ENCODE results near the gene HDAC10.

Gene HDAC10
- 1.1 reads per million for total RNA-seq

- DNase-seq = peak; percentile 68
Observed at GRCh38 chr22:50250555-50251476, at the start of gene HDAC10. TSS of gene HDAC10 (minus strand) at chr22:50251265. CDS start at chr22:50251032, 233 bp downstream.

DNA sequence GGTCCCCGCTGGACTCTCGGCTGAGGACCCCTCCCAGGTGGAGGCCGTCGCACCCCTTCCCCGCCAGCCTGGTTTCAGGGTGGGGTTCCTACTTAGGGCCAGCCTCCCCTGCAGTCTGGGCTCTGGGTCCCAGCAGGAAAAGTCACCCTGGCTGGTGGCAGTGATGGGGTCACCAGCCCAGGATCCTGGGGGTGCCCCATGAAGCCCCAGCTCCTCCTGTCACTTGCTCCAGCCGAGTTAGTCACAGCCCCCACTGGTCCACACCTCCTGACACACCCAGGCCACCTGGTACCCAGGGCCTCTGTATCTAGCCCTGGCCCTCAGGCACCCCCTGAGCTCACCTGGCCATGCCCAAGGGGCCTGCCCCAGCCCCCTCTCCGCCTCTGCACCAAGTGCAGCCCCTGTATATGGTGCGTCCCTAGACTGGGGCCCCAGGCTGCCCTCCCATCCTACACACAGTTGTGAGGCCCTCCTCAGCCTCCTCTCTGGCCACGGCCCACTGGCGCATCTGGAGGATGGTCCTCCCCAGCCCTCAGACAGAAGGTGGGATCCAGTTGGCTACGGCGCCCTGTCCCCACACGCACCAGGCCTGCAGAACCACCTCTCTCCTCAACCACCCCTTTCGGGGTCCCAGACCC lies 49.7 kb upstream of the HDAC10 start:
- no peak for DNase-seq

DNA sequence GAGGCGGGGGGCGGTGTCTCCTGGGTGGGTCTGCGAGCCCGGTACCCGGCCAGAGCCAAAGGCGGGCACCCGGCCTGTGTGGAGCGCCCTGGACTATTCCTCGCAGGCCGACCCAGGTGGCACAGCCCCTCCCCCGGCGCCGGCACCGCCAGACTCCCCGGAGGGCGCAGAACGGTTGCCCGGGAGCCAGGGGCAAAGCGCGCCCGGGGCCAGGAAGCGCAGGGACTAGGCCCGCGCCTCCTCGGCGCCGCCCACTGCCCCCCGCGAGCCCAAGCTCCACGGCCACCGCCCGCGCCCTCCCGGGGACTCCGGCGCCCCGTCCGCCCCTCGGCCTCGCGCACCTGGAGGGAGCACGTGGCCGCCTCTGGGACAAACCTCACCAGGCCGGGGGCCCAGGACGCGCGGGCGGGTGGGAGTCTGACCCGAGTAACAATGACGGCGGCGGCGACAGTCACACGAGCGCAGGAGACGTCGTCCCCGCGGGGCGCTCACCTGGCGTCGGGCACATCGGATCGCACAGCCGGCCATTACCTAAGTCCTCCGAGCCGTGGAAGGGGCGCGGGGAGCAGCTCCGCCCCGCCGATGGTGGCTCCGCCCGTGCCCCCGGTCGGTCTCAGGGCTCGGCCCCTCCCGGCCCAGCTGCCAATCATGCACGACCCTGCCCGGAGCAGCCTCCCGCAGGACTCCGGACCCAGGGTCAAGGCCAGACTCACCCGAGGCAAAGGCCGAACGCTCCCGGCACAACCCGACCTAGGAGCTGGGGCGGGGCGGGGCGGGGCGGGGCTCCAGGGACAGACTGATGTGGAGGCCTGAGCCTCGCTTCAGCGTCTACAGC lies 48.9 kb upstream of the HDAC10 start:
- DNase-seq = no peak

GRCh38 chr22:50298937-50299784 lies 48.1 kb upstream of the HDAC10 start:
- DNase-seq = no peak

GRCh38 chr22:50298266-50298637 lies 47.2 kb upstream of the HDAC10 start:
- DNase-seq = no peak

- no peak for DNase-seq
Observed at GRCh38 chr22:50297510-50298265, 46.6 kb upstream of the HDAC10 start.

DNA sequence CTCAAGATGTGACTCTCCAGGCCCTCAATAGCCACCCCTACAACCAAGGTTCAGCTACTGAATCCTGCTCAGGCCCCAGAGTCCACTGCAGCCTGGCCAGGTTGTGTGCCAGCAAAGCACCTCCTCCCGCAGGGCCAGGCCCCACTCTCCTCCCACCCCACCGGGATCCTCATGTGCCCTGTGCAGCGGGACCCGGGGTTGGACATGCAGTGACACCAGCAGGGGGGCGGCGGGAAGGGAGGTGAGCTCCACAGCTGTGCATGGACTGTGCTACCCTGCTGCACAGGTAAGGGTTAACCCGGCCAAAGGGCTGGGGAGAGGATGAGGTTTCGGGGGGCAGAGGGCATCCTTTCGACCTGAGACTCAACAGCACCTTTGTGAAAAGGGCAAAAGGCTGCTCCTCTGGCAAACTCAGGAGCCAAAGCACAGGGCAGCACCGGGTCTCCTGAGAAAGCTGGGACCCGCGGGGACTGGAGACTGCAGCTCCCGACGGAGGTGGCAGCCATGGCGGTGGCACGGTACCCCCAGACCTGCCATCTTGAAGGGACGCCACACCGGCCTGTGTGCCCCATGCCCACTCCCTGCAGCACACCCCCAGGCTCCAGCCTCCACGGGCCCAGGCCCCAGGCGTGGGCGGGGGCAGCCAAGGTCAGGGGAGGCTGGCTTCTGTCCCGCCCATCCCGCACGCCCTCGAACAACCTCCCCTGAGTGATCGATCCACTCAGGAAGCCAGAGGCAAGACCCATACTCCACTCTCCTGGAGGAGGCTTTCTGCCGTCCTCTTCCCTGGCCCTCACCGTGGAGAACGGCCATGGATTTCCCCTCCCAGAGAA lies 45.8 kb upstream of the HDAC10 start:
- DNase-seq = no peak

GRCh38 chr22:50294319-50294656 lies 43.2 kb upstream of the HDAC10 start:
- DNase-seq = no peak

DNA sequence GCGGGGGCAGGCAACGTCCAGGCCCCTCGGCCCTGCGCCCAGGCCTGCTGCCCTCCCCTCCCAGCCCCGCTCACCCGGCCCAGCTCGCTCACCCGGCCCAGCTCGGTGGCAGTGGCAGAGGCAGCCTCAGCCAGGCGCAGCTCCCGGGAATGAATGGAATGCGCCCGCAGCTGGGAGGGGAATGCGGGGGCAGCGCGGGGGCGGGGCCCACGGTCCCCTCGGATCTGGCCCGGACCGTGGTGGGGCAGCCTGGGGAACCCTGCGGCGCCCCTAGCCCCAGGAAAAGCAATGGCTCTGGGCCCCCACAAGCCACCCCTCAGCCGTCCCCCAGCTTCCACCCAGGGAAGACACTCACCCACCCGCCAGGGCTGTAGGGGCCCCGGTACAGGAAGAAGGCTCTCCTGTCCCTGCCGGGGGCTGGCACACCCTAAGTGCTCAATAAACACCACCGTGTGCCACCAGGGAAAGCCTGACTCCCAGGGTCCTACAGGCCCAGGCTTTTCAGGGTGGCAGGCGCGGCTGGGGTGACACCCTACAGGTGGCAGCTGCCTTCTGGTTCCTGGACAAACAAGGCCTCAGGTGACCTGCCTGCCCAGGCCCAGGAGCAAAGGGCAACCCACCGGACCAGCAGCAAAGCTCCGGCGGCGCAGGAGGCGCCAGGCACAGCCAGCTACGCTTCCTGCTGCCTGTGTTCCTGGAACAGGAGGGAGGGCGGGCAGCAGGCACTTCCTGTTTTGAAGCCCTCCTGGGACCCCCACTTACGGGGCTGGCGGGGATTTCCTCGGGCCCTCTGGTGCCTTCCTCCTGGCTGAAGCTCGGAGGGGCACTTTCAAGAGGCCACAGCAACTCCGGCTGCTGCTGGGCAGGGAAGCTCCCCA lies 42.6 kb upstream of the HDAC10 start:
- no peak for DNase-seq

DNA sequence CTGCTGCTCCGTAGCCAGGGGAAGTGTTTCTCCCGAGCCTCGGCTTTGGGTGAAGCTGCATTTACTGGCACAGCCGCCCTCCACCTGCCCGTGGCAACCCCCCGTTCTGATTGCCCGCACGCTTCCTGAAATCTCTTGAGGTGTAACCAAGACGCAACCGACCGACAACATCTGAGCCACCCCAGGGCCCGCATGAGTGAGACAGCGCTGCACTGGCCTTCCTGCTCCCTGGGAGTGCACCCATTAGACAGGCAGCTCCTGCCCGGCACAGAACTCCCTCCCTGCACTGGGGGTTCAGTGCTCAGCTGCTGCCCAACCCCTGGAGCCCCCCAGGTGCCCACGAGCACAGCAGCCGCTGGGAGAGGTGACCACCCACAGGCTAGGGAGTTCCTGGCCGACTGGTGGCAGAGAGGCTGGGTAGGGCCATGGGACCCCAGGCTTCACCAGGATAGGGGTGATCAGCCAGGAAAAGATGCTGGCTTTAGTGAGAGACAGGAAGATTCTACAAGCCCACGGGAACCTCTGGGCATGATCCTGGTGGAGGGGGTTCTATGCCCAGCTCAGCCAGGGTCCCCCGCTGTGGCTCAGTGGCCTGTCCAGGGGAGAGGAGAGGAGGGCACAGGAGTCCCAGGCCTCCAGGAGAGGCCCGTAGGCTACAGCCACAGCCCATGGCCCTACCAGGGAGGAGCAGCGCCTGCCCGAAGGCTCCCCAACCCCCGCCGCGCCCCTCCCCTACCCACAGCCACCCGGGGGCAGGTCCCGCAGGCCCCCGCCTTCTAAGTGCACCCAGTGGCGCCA lies 41.8 kb upstream of the HDAC10 start:
- no peak for DNase-seq

DNA sequence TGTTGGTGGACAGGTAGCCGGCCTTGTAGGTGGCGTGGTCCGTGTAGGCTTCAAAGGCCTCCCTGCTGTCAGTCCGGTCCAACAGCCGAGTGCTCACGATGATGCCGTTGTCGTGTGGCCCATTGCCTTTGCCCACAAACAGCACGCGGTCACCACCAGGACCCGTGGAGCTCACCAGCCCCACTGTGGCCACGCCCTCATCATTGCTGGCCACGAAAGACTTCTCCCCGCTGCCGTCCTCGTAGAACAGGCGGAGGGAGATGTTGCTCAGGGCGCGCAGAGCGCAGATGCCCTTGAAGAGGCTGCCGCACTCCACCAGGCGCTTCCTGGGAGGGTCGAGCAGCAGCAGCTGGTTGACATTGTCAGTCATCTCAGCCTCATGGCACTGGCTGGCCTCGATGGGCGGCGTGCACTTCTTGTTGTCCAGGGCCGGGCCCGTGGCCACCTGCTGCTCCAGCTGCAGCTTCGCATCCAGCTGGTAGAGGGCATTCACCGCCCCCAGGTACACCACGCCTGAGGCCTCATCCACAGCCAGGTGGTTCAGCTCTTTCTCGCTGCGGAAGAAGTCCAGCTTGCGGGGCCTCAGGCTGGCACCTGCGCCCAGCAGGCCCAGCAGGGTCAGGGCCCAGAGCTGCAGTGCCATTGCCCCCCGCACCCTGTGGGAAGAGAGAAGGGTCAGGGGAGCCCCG lies 39.0 kb upstream of the HDAC10 start:
- no peak for DNase-seq

GRCh38 chr22:50289151-50289941 lies 38.3 kb upstream of the HDAC10 start:
- DNase-seq = no peak

DNA sequence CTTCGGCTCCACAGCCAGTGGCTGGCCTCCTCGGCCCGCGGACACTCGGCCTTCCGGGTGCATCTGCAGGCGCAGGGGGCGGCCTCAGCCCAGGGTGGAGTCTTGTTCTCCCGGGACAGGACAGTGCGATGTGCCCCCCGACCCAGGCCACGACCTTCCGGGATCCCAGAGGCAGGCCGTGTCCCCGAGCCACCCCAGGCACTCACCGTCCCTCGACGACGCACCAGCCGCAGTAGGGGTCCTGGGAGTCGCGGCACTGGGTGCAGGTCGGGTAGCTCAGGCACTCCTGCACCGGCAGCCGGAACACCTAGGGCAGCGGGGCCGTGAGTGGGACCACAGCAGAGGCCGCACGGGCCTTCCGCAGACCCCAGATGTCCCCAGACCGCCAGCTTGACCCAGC lies 36.7 kb upstream of the HDAC10 start:
- DNase-seq = no peak

- no peak for DNase-seq
Observed at GRCh38 chr22:50286701-50287318, 35.7 kb upstream of the HDAC10 start.

DNA sequence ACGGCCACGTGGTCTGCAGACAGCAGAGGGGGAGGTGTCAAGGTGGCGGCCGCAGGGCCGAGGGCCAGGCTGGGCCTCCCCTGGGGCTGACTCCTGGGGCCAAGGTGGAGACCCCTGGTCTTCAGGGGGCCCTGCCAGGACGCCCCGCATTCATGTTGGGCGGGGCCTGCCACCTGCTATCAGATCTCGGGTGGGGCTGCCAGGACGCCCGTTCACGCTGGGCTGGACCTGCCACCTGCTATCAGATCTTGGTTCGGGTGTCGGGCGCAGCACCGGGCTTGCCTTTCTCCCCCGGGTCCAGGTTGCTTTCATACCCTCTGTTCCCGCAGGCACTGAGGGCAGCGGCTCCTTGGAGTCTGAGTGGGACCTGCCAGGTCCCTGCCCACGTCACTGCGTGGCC lies 35.2 kb upstream of the HDAC10 start:
- DNase-seq = no peak

DNA sequence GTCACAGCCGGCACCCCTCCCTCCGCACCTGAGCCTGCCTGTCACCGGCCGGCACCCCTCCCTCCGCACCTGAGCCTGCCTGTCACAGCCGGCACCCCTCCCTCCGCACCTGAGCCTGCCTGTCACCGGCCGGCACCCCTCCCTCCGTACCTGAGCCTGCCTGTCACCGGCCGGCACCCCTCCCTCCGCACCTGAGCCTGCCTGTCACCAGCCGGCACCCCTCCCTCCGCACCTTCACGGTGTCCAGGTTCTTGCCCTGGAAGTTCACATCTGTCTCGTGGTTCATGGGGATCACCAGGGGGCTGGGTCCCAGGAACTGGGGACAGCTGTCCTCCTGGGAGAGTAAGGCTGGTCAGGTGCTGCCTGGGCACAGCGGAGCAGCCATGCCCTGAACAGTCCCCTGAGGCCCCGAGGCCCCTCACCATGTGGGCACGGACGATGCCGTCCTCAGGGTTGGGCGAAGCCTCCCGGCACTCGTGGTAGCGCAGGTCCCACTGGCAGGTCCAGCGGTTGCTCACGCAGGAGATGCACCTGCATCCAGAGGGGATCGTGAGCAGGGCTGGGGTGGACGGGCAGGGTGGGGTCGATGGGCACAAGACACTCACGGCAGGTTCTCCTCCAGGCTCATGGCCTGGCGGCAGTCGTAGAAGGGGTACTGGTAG lies 34.6 kb upstream of the HDAC10 start:
- no peak for DNase-seq
